WI38 (cell line): ENCODE data around the gene THOC3.
"Not testable (repeated sequence)": the region's sequence is repeated elsewhere in the genome, so short reads cannot be mapped to it uniquely, and the experiment has no call there.

Experiments used
- H3K4me3 ChIP-seq: 2 replicates; pipeline ENCODE4 v1.5.1; 2011; ENCODE audit warnings: low read depth, mild to moderate bottlenecking, control low read depth, low read length

The THOC3 gene, protein sequence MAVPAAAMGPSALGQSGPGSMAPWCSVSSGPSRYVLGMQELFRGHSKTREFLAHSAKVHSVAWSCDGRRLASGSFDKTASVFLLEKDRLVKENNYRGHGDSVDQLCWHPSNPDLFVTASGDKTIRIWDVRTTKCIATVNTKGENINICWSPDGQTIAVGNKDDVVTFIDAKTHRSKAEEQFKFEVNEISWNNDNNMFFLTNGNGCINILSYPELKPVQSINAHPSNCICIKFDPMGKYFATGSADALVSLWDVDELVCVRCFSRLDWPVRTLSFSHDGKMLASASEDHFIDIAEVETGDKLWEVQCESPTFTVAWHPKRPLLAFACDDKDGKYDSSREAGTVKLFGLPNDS

DNA sequence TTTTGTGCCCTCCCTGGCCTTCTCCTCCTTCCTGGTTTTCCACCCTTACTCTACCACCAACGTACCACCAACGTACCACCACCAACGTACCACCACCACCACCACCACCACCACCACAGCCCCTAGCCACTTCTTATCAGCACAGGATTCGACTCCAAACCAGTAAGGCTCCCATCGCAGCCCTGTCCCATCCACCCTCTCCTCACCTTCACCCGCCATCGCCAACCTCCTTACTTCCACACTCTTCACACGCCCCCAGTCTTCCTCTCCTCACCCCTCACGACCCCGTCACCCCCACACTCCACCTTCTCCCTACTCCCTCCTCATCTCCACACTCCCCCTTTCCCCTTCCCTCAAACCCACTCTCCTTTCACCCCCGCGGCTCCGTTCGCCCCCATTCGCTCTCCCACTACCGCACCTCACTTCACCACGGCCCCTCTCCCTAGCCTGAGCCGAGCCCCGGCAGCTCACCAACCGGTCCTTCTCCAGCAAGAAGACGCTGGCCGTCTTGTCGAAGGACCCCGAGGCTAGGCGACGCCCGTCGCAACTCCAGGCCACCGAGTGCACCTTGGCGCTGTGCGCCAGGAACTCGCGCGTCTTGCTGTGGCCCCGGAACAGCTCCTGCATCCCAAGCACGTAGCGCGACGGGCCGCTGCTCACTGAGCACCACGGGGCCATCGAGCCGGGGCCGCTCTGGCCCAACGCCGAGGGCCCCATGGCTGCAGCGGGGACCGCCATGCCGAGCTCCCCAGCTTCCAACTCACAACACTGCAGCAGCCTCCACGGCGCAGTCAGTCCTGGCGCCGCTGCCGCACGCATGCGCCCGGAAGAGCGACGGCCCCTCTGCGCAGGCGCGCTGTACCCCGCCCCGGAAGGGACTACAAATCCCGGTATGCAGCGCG, at the start of gene THOC3:
TSS of gene THOC3 (minus strand) at position 845 of the 902 bp plus-strand sequence. CDS start at position 738, 107 bp downstream.
- H3K4me3 ChIP-seq = peak within 1 kb of the TSS; percentile 67

DNA sequence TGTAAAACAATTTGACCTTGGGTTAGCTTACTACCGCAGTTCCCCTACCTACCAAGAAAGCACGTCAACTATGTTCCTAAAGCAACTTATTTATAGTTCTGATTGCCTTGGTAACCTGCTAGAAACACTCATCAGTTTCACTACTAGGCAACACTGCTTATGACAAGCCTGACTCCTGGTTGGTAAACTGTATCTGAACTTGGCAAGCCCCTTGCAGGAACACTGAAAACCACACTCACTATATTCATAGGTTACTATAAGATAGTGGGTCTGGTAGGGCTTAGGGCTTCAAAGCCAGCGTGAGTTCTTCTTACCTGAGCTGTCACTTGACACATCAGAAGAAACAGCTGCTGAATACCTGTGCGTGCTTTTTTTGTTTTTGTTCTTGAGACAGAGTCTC, 49.2 kb upstream of the THOC3 start:
- H3K4me3 ChIP-seq = not testable (repeated sequence)

DNA sequence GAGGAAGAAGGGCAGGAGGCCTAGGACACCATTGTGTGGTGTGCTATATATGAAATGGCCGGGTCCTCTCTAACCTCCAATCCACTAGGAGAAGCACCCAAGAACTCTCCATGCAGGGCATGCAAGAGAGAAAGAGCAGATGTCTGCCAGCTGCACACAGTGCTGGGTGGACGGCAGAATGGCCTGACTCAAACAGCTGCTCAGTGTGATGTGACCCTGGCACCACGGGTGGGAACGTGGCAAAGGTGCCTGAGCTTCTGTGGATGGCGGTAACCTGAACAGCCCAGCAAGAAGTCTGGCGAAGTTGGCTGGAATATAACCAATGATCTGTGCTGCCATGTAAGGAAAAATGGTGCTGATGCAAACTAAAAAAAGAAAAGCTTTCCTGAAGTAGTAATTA, 46.2 kb upstream of the THOC3 start:
- H3K4me3 ChIP-seq = not testable (repeated sequence)

DNA sequence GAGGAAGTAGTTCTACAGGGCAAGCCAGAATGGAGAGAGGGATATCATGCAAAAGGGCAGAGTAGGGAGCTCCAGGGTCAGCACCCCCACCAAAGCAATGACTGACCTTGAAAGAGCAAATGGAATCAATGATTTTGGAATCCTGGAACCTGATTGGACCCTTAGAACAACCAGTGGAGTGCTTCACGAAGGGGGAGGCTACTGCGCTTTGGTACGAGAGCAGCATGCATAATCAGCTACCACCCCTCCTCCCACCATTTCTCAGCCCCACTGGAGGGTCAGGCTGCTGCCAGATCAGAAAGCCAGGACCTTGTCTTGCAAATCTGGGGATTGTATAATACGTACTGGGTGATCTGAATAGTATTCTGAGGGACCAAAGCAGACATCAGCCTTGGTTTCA, 43.0 kb upstream of the THOC3 start:
- not testable (repeated sequence) for H3K4me3 ChIP-seq

DNA sequence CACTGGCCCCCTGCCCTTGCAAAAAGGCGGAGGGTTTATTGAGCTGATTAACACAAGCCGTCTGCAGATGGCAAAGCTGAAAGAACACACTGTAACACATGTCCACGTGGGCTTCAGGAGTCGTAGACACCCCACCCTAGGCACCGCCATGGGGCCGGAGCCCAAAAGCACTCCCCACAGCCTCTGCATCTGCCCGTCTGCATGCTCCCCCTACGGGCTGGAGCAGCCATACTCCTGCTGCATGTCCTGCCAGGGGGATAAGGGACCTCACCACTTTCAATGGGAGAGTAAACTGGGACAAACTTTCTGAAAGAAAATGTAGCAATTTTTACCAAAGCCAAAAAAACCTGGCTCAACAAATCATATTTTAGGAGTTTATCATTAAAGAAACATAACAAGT, 42.1 kb upstream of the THOC3 start:
- H3K4me3 ChIP-seq = not testable (repeated sequence)

DNA sequence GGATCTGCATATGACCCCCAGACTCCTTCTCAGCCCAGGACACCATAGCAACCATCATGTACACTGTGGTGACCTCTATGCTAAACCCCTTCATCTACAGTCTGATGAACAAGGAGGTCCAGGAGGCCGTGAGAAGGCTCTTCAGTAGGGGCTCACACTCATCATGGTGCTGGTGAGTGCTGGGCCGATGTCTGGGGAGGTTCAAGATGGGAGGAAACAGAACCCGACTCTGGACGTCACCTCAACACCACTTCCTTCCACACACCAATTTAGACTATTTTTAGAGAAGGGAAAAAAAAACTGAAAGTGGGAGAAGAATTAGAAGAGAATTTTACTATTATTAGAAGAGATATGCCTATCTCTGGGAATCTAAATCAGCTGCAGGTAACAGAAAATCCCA, 39.1 kb upstream of the THOC3 start:
- H3K4me3 ChIP-seq = not testable (repeated sequence)

DNA sequence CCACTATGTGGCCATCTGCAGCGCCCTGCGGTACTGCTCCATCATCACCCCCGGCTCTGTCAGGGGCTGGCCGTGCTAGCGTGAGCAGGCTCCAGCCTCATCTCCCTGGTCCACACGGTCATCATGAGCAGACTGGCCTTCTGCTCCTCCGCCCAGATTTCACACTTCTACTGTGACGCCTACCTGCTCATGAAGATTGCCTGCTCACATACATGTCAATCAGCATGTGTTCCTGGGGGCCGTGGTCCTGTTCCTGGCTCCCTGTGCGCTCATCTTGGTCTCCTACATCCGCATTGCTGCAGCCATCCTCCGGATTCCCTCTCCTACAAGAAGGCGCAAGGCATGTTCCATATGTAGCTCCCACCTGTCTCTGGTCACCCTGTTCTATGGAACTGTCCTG, 38.7 kb upstream of the THOC3 start:
- not testable (repeated sequence) for H3K4me3 ChIP-seq

DNA sequence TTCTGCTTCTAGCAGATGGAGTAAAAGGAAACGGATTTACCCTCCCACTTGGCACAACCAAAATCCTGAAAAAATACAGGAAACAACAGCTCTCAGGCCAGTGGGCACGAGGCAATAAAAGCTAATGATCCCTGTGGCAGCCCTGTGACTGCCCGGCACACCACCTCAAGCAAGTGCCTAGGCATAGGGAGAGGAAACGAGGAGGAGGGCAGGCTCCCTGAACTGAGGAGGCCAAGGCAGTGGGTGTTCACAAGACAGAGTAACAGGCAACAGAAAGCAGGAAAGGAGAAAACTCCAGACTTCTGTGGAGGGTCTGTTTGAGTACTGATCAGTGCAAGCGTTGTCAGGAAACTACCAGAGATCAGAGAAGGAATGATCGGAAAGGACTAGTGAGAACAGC, 29.9 kb upstream of the THOC3 start:
- H3K4me3 ChIP-seq = not testable (repeated sequence)

DNA sequence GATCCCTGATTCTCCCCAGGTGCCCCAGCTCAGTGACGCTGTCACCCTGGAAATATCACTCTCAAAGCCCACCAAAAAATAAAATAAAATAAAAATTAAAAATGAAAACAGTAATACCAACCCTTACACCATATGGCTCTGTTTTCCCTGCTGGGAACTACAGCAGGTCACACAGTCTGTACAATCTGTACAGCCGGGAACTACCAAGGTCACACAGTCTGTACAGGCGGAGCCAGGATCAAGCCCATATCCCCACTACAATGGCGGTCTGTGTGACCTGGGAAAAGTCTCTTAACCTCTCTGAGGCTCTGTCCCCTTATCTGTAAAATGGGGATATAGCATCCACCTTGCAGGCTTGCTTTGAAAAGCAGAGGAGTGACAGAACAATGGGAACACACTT, 29.4 kb upstream of the THOC3 start:
- not testable (repeated sequence) for H3K4me3 ChIP-seq

DNA sequence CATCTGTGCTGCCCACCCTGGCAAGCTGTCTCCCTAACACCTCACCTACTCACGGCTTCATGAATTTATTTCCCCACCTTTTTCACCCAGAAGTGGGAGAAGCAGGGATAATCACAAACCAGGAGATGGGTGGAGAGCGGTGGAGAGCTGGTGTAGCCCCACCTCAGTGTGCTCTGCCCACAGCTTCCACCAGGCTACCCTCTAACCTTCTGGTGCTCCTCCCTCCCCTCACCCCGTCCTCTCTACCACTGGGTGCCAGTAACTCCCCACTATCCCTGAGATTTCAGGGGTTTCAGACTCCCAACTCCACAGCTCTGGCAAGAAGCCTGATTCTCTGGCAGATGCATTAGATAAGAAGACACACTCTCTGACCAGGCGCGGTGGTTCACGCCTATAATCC, 28.7 kb upstream of the THOC3 start:
- H3K4me3 ChIP-seq = not testable (repeated sequence)

DNA sequence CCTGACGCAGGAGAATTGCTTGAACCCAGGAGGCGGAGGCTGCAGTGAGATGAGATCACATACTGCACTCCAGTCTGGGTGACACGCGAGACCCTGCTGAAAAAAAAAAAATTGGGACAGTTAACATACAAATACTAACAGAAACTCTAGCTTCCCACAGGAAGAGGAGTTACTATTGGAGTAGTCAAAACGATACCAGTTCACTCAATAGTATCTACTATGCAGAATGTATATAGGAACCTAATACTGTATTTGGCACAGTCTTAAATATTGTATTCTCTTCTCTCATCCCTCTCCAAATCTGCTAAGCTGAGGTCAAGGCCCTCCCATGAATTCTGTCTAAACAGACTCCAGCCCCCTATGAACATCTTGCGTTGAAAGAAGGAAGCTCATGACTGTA, 27.4 kb upstream of the THOC3 start:
- H3K4me3 ChIP-seq = not testable (repeated sequence)

DNA sequence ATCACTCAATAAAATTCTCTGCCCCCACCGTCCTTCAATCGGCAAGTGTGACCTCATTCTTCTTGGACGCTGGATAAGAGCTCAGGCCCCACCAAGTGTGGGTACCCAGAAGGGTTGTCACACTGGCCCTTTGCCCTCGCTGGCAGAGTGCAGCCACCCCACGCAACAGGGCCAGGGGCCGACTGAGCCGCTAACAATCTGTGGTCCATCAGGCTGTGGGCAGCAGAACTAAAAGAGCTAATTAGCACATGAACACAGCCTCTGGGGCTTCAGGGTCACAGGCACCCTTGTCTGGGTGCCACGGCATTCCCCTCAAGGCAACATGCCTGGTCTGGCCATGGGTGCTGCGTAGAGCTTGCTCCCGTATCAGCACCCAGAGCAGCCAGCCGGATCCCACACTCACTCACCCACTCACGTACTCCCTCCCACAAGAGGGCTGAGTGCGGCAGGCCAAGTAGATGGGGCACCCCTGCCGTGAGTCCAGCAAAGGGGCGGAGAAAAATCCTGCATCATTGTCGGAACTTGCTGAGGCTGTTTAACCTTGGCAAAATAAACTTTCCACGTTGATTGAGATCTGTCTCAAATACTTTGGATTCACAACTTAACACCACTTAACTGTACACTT, 11.4 kb upstream of the THOC3 start:
- not testable (repeated sequence) for H3K4me3 ChIP-seq

DNA sequence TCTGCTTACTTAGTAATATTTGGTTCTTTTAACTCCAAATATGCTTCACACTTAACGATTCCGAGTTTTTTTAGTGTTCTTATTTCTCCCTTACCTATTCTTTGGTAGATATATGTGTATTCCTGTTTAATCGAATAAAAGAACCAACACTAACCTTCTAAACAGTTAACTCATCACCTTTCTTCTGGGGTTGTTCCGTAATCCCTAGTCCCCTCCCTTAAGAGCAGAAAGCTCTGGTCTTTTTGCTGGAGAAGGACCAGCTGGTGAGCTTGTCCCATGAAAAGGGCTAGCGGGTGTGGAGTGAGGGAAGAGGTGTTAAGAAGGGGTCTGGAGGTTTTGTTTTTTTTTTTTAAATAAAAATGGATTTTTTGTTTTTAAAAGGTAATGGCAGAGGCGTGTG, 266 bp upstream of the THOC3 start:
- H3K4me3 ChIP-seq = peak overlapping the region; percentile 67

DNA sequence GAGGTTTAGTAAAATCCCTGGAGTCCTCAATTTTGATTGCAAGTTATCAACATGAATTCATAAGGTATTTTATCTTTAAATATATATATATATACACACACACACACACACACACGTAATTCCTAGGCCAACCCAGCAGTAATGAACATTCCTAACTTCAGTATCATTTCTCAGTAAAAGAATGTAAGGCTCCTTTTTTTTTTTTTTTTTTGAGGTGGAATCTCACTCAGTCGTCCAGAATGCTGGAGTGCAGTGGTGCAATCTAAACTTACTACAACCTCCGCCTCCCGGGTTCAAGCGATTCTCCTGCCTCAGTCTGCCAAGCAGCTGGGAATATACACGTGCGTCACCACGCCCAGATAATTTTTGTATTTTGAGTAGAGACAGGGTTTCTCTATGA, 5.8 kb downstream of the THOC3 start:
- H3K4me3 ChIP-seq = not testable (repeated sequence)

DNA sequence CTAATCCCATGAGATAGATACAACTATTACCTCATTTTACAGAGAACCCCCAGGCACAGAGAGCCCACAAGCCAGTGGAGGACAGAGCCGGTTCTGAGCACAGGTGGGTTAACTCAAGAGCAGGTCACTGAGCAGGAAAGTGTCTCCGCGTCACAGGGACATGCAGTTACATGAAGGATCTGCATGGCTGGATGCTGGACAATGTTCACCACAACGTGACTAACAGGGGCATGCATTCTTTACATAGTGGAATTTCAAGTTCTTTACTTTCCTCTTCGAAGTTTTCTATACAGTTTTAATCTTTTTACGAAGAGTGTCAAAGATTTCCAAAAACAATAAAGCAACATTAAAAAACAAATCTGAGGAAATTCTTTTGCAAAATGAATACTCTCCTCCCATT, 7.9 kb downstream of the THOC3 start:
- H3K4me3 ChIP-seq = not testable (repeated sequence)

DNA sequence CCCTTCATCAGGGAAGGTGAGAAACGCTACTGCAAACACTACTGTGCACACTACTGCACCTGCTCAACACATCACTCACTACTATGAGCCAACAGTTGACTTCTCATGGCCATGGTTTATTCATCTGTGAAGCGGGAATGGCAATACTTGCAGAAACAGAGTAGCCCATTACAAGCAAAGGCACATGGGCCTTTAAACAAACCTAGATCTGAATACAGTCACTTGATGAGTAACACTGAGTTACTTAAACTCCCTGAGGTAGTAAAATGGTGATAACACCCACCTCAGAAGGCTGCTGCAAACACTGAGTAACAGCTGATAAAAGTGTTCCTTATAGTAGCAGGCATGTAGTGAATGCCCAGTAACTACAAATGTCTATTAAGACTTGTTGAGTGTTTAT, 9.6 kb downstream of the THOC3 start:
- H3K4me3 ChIP-seq = not testable (repeated sequence)

DNA sequence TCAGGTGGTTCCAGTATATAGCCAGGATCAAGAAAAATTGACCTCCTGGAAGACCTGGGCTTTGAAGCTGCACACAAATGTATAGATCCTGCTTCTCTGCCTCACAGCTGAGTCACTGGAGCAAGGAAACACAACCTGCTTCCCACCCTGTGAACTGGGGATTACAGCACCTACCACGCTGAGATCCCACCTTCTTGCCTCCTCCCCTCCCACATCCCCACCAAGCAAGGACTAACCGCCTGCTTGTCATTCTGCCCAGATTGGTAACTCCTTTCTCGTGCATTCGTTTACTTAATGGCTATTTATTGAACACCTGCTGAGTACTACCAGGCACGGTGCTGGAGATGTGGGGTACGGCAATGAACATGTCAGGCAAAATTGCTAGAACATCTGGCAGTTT, 14.0 kb downstream of the THOC3 start:
- not testable (repeated sequence) for H3K4me3 ChIP-seq

DNA sequence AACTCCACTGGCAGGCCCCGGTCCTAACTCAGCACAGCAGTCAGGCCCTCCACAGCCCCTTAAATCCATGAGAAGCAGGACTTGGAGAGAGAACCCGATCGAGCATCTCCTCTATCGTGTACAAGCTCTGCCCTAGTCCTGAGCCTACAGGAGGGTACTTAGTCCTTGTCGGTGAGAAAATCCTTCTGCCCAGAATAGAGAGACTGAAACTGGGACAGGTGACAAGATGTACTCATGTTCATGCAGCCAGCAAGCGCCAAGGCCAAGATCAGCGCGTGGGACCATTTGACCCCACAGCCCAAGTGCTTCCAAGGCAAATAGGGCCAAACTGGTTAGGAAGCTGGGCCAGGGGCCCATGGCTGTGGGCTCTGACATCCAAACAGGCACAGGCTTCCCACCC, 15.3 kb downstream of the THOC3 start:
- not testable (repeated sequence) for H3K4me3 ChIP-seq

DNA sequence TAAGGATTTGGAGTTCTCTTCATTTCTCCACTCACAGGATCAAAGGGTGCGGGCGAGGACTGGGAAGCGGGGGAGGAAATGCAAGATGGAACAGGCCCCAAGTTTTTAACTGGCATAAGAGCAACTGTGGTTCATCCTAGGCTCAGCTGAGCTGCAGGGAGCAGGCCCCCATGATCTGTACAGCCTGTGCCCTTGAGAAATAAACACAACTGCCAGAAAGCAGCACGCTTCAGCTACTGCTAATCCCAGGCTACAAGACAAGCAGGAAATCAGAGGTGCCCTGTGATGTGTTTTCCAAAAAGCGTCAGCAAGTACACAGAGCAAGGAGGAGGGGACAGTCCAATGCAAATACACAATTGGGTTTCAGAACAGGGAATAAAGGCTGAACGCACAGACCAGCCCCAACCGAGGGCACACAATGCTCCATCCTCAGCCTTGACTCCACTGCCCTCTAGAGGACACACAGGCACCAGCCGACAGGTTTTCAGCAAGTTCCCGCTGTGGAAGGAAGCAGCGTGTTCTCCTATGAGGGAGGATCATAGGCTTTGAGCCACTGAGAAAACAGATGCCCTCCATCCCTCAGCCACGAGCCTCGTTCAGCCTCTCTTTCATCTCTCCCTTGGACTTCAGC, 16.7 kb downstream of the THOC3 start:
- H3K4me3 ChIP-seq = not testable (repeated sequence)

DNA sequence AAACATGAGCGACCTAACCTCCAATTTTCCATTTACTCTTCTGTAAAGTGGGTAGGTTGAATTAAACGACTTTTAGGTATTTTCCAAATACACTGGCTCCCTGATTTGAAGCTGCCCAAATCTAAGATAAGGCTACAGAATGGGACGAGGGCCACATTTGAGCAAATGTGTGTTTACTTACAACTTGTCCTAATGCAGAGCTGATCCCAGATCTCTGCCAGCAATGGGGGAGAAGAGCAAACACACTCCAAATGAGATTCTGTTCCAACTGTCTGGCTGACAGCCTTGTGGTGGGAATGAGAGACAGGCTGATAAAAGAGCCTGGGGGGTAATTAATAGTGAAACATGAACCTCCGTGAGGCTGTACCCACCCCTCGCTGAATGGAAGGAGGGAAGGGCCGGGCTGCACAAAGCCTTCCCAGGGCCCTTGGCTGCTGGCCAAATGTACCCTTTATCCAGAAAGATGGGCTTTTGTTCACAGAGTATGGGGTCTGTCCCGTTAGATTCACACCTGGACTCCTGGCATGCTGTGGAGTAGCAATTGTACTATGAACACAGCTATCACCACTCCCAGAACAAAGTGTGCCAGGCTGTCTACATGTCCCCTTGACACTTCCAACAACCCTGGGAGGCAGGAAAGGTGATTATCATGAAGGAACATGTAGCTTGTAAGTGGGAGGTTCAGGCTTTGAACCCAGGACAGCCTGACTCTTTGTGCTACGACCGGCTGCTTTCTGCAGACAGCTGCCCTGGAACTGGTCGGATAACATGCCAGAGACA, 19.6 kb downstream of the THOC3 start:
- not testable (repeated sequence) for H3K4me3 ChIP-seq
